ENCODE results near the gene ZMIZ1.

The ZMIZ1 gene

DNA sequence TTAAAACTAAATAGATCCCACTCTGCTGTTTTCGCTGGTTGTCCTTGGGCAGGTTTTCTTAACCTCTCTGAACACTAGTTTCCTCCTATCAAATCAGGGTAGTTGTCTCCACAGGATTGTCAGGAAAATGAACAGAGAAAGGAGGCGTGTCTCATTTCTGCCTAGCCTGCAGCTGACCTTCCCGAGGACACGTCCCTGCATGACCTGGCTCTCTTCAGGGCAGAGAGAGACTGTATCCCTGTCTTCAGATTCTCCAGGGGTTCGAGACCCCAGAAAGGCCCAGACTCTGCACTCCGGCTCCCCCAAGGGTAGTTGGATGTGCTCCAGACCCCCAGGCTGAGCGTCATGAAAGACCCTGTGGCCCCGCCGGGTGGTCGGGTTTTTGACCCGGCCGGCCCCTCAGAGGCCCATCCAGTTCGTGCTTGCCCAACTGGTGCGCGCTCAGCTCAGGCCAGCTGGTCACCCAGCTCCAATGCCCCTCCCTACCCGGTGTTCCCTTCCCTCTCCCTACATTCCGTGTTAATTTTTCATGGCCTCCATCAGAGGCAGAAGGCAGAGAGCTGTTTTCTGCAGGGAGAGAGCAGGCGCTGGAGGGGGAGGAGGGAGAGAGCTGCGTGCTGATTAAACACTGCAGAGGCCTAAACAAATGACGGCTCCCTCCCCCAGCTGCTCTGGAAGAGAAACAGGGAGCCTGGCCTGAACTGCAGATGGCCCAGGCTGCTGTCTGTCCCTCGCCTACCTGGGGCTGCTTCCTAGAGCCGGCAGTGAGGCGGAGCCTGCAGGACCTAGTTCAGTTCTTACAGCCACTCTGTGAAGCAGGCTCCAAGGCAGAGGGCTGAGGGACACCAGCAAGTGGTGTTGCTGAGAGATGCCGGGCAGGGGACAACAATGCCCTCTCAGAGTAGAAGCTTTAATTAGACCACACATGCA, 192.3 kb downstream of the ZMIZ1 start:
- FAIRE-seq (no peak), DNase-seq (ENCODE audit: low spot score) (no peak)

DNA sequence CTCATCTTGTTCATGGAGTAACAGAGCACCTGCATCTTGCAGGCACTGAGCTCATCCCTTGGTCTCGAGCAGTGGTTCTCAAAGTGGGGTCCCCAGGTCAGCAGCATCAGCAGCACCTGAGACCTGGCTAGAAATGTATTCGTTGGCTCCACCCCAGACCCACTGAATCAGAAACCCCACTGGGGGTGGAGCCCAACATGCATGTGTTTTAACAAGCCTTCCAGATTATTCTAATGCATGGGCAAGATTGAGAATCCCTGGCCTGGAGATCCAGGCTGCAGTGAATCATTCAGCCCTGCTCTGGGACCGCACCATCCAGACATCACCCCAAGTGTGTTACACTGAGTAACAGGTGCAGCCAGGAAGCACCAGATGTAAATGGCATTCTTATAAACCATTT, 193.4 kb downstream of the ZMIZ1 start:
- no peak for FAIRE-seq

GRCh38 chr10:79262959-79263746, 194.4 kb downstream of the ZMIZ1 start:
- DNase-seq (ENCODE audit: low spot score), result no peak
- no peak for FAIRE-seq

More for the DNA sequence above, 193.4 kb downstream of the ZMIZ1 start:
- no peak for DNase-seq (ENCODE audit: low spot score)

- FAIRE-seq, result no peak
- DNase-seq (ENCODE audit: low spot score), result no peak
Observed at GRCh38 chr10:79263939-79264338, 195.2 kb downstream of the ZMIZ1 start.

- DNase-seq (ENCODE audit: low spot score), result no peak
- no peak for FAIRE-seq
Observed at GRCh38 chr10:79264942-79265341, 196.2 kb downstream of the ZMIZ1 start.

GRCh38 chr10:79266084-79266483, 197.3 kb downstream of the ZMIZ1 start:
- peak; percentile 21 for DNase-seq (ENCODE audit: low spot score)

DNA sequence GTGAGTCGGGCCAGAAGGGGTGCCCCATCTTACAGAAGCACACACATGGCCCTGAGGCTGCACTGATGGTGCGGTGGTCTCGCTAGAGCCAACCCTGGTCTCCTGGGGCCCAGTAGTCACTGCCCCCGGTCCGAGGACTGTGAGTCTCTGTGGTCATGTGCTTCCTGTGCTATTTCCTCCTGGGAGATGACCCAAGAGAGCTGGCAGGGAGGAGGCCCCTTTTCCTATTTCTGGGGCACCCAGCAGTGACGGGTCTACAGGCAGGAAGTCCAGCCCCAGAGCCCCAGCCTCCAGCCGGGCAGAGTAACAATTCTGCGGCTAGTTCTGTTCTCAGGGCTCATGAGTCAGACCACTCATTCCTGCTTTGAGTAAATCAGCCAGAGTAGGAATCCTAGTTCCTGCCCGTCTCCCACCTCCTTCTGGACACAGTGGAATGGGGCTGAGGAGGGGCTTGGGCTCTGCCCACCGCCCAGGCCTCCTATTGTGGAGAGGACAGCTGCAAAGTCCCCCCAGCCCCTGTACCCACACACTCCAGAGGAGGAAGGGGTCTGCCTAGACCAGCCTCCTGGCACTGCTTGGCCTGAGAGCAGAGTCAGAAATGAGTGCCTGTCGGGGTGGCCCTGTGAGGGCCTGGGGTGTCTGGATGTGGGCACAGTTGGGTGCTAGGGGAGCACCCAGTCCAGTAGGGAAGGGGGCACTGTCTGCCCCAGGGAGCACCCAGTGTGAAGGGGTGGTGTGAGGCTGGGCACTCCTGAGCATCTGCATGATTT, 198.0 kb downstream of the ZMIZ1 start:
- FAIRE-seq, result no peak
- DNase-seq (ENCODE audit: low spot score), result peak; percentile 73

More at GRCh38 chr10:79266084-79266483, 197.3 kb downstream of the ZMIZ1 start:
- no peak for FAIRE-seq

GRCh38 chr10:79267499-79267898, 198.7 kb downstream of the ZMIZ1 start:
- DNase-seq (ENCODE audit: low spot score), result no peak
- FAIRE-seq, result no peak

DNA sequence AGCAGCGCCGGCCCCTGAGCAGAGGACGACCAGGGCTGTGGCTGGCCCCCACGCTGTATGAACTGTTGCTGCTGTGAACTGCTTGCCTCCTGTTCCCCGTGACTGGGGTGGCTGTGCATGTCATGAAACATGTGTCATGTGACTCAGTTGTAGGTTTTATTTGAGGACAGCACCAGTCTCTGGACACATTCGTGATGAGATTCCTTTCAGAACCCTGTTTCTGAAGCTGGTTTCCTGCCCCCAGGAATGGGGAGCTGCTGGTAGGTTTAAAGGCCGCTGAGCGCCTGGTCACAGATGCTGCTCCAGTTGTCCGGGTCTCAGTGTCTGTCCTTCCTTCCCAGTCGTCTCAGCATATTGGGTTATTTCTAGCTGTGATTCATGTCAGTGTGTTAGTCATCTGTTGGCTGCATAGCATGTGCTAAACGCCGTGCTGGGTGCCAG, 199.4 kb downstream of the ZMIZ1 start:
- DNase-seq (ENCODE audit: low spot score) (no peak), FAIRE-seq (peak; percentile 35)

- no peak for DNase-seq (ENCODE audit: low spot score)
- FAIRE-seq, result peak; percentile 13
Observed at GRCh38 chr10:79268742-79269141, 200.0 kb downstream of the ZMIZ1 start.

DNA sequence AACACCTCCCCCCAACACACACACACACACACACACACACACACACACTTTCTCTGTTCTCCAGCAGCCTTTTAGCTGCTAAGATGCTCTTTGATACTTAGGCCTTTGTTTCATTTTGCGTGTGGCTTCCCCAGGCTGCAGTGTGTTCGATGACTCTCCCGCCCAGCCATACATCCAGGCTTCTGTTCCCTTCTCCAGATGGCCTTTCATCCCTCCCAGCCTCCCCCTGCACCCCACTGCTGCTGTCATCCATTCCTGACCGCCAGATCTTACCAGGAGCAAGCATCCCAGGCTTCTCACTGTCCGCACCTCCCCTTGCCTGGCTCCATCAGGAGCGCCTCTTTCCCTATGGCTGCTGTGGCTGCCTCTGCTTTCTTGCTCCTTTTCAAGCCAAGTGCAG, 200.7 kb downstream of the ZMIZ1 start:
- DNase-seq (ENCODE audit: low spot score) (no peak), FAIRE-seq (no peak)

- no peak for FAIRE-seq
Observed at GRCh38 chr10:79269969-79270368, 201.2 kb downstream of the ZMIZ1 start.

DNA sequence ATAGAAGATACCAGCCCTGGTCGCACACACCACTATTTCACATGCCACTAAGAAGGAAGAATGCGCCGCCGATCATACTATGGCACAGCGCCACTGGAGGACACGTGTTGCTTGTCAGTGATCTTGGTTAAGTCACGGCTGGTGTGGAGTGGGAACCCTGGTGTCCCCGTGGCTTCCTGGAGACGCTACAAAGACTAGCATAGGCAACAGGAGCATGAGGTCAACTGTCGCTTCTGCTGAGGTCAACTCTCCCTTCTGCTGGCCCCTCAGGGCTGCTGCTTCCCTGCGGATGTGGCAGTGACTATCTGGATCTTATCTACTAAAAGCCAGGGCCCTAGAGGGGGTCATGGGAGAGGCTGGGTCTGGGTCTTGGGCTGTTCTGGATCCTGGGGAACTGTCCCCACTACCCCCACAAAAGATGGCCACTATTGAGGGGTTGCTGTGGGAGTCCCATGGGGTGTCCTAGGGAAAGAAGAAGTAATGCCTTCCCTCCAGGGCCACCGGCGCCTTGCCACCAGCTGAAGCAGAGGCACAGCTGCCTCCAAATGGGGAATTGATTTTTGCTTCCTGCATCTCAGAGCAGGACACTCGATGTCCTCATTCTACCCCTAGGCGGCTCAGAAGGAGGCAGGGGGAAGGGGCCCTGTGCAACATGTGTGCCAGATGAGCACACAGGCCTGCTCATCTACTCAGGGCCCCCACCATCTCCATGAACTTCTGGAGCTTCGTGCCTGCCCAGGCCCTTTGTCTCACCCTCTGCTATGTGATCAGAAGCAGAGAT, 201.9 kb downstream of the ZMIZ1 start:
- peak; percentile 52 for FAIRE-seq
- no peak for DNase-seq (ENCODE audit: low spot score)

More at GRCh38 chr10:79269969-79270368, 201.2 kb downstream of the ZMIZ1 start:
- DNase-seq (ENCODE audit: low spot score), result no peak

DNA sequence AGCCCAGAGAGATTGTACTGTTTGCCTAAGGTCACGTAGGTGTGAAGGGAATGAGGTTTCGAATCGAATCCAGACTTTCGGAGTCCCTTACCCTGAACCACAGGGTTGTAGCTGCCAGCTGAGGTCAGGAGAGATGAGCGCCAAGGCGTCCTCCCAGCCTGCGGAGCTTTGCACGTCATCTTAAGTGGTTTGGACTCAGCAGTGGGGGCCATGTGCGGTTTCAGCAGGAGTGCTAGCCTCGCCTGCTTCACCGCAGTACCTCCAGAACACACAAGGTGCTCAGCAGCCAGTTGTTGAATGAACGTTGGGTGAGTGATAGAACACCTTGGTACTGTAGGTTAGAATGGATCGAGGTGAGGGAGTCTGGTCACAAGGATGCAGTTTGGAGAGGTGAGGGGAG, 203.6 kb downstream of the ZMIZ1 start:
- no peak for FAIRE-seq

GRCh38 chr10:79273604-79274003, 204.8 kb downstream of the ZMIZ1 start:
- no peak for DNase-seq (ENCODE audit: low spot score)

More for the DNA sequence above, 203.6 kb downstream of the ZMIZ1 start:
- DNase-seq (ENCODE audit: low spot score), result no peak

DNA sequence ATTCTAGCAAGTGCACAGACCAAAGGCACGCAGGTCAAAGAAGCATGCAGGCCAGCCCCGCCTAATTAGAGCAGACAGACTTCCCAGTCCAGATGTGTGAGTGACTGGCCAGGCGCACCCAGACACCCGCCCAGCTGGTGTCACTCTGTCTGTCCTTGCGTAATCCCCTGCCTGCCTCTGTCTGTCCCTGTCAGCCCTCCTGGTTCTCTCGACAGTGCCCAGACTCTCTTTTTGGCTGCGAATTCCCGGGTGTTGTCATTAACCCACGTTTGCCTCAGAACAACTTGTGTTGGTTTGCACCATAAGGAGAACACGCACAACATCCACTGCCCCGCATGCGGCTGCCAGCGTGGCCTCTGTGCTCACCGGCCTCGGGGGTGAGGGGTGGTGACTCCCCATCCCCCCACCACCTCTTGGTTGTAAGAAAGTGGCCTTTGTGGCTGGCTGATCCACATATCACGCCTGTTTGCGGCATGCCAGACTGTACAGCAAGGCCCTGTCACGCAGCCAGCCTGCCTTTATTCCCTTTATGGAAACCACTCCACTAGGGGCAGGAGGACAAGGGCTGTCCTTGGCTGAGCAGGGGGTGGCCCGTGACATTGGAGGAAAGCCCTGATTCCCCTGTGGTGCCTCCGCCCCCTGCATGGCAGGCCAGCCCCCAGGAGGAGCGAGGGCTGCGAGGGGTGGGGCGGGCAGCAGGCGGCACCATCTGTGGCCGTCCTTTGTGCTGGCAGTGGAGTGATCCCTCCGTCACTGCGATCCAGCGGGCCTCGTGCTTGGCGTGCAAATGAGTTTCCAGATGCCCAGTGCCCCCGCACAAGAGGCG, 205.7 kb downstream of the ZMIZ1 start:
- peak; percentile 53 for FAIRE-seq
- DNase-seq (ENCODE audit: low spot score), result no peak

More at GRCh38 chr10:79273604-79274003, 204.8 kb downstream of the ZMIZ1 start:
- no peak for FAIRE-seq

GRCh38 chr10:79275105-79275430, 206.3 kb downstream of the ZMIZ1 start:
- DNase-seq (ENCODE audit: low spot score) (no peak), FAIRE-seq (no peak)

DNA sequence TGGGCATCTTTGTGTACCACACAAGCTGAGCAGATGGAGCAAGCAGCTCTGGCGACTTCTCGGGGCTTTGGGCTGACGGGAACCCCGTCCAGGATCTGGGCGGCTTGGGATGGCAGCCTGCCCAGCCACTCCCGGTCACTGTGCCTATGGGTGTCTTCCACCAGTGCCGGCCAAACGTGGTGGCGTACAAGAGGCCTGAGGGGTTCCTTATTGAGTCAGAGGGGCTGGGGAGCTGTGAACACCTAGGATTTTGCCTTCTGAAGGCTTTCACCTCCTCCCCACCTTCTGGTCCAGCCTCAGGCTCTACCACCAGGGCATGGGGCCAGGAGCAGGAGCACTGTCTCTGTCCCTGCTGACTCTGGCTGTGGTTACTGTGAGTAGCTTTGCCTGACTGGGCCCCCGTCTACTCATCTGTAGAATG, 206.7 kb downstream of the ZMIZ1 start:
- no peak for DNase-seq (ENCODE audit: low spot score)
- FAIRE-seq, result no peak

DNA sequence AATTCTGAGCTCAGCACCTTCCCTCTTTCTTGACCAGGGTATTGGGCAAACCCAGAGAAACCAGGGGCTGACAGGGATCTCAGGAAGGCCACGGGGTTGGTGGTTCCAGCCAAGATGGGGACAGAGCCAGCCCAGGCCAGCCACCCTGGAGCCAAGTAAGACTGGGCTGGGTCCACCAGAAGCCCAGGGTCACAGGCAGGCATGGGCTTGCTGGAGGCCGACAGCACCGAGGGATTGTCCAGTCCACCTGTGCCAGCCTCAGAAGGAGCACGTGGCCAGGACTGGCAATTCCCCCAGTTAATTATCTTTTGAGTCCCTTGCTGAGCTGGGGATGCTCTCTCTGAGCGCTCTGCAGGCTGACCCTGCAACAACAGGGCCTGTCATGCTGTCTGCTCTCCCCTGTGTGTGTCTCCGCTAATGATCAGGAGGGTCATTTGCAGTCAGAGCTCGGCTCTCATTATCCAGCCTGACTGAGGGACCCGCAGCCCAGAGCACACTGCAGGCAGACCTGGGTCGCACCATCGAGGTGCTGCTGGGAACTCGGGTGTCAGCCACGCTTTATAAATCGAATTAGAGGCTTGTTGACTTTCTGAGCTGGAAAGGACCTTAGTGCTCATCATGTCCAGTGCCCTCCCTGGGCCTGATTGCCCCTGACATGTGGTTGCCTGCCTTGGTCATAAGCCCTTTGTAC, 209.0 kb downstream of the ZMIZ1 start:
- no peak for FAIRE-seq
- no peak for DNase-seq (ENCODE audit: low spot score)

Data from urothelium cell line (cell line).